Effector memory CD8-positive, alpha-beta T cell (primary cell): ENCODE results near the gene C2CD4C.

Source experiments
- ATAC-seq: fragments of 150-1000 bp; cut with Tn5 transposase; replicated peaks from 2 replicates; pipeline ENCODE4 v1.10.0; 2021; ENCODE audit warnings: mild to moderate bottlenecking, moderate library complexity
- DNase-seq, 3 experiments: peaks; one replicate each; pipeline ENCODE4 v3.0.0; 2021
- H3K27ac Mint-ChIP-seq, 2 donors: one replicate each; pipeline ENCODE4 v1.8.0; 2022; ENCODE audit warnings: mild to moderate bottlenecking in 2 of 2, mixed read lengths in 2 of 2, moderate library complexity in 2 of 2
- H3K27me3 Mint-ChIP-seq, 2 donors: one replicate each; pipeline ENCODE4 v1.8.0; 2022; ENCODE audit warnings: mixed read lengths in 2 of 2
- H3K36me3 Mint-ChIP-seq: one replicate; pipeline ENCODE4 v1.8.0; 2022; ENCODE audit warnings: mild to moderate bottlenecking, moderate library complexity, mixed read lengths; ENCODE audit not compliant: insufficient read depth
- H3K4me1 Mint-ChIP-seq, 2 donors: one replicate each; pipeline ENCODE4 v1.8.0; 2022; ENCODE audit warnings: low read depth in 2 of 2, mixed read lengths in 2 of 2
- H3K4me3 Mint-ChIP-seq, 2 donors: one replicate each; pipeline ENCODE4 v1.8.0; 2022; ENCODE audit warnings: mild to moderate bottlenecking in 2 of 2, mixed read lengths in 2 of 2, moderate library complexity in 2 of 2
- H3K9me3 Mint-ChIP-seq, 2 donors: one replicate each; pipeline ENCODE4 v1.8.0; 2022; ENCODE audit warnings: mixed read lengths in 2 of 2

Gene C2CD4C

GRCh38 chr19:373391-374182 lies 35.4 kb downstream of the C2CD4C start:
- no peaks in the 10 kb centered on the region for H3K9me3 Mint-ChIP-seq
- no peak for ATAC-seq
- DNase-seq = no peak
- peaks cover 44 to 82% of the 10 kb centered on the region in 2 donors for H3K27me3 Mint-ChIP-seq
- H3K4me1 Mint-ChIP-seq = peaks cover 0 to 5% of the 10 kb centered on the region in 2 donors
- H3K36me3 Mint-ChIP-seq = peaks cover 4% of the 10 kb centered on the region
- H3K4me3 Mint-ChIP-seq = no peak overlapping the region
- H3K27ac Mint-ChIP-seq = no peak overlapping the region

DNA sequence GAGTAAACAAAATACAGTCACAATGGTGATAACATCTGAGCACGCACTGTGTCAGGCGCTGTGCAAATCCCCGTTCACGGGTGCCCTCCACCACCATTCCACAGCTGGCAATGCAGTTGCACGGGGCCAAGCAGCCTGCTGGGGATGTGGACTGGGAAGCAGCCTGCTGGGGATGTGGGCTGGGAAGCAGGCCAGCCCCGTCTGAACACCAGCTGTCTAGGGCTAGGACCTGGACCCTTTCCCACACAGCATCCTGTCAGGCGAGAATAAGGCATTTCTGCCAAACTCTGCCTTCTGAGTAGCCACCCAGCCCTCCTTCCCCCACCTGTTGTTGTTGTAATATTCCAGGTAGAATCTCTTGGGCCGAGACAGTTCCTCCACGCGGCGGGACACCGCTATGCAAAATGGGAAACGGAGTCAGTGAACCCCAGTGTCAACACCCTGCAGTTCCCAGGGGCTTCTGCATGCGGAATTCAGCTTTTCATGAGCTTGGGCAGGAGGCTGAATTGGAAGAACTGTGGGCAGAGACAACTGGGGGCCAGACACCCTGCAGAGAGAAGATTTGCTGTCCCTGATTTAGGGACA lies 36.5 kb downstream of the C2CD4C start:
- DNase-seq (no peak), ATAC-seq (no peak)
- Mint-ChIP-seq H3K27ac (no peak overlapping the region), H3K4me3 (no peak overlapping the region), H3K27me3 (peaks cover 51 to 84% of the 10 kb centered on the region in 2 donors), H3K36me3 (peaks cover under 1% of the 10 kb centered on the region), H3K9me3 (no peaks in the 10 kb centered on the region), H3K4me1 (peaks cover 0 to 3% of the 10 kb centered on the region in 2 donors)

DNA sequence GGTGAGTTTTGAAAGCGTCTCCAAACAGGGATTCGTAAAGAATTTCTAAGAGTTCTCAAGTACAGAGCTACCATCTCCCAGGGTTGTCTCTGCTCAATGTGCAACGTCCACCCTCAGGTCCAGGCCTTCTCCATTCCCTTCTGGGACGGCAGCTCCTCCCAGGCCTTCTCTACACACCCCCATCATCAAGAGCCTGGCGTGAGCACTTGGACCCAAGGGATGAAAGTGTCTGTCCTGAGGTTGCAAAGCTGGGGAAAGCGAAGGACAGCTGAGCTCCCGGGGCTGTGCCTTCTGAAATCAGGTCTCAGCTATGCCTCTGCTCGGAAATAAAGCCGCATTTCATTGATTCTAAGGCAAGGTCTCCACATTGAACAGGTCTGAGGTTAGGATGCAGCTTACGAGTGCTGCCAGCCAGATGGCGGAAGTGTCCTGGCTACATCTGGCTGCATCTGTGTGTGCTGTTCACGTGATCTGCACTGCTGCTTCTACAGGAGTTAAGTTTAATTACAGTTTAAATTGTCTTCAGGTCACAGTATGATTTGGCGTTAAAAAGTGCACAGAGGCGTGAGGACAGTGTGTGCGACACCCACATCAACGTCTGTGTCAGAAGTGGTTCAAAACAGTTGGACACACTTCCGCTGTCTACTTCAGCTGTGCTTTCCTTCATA lies 37.3 kb downstream of the C2CD4C start:
- Mint-ChIP-seq H3K4me3 (no peak overlapping the region), H3K4me1 (peaks cover 0 to 3% of the 10 kb centered on the region in 2 donors), H3K27me3 (peaks cover 58 to 92% of the 10 kb centered on the region in 2 donors), H3K27ac (no peak overlapping the region), H3K9me3 (no peaks in the 10 kb centered on the region), H3K36me3 (no peaks in the 10 kb centered on the region)
- peak; percentile 22 for ATAC-seq
- no peak for DNase-seq

- Mint-ChIP-seq H3K27me3 (peaks cover 61 to 95% of the 10 kb centered on the region in 2 donors), H3K27ac (no peak overlapping the region), H3K36me3 (no peaks in the 10 kb centered on the region), H3K4me3 (no peak overlapping the region), H3K9me3 (no peaks in the 10 kb centered on the region), H3K4me1 (peaks cover 0 to 3% of the 10 kb centered on the region in 2 donors)
- DNase-seq = no peak
- ATAC-seq = no peak
Observed at GRCh38 chr19:370641-371330, 38.2 kb downstream of the C2CD4C start.

DNA sequence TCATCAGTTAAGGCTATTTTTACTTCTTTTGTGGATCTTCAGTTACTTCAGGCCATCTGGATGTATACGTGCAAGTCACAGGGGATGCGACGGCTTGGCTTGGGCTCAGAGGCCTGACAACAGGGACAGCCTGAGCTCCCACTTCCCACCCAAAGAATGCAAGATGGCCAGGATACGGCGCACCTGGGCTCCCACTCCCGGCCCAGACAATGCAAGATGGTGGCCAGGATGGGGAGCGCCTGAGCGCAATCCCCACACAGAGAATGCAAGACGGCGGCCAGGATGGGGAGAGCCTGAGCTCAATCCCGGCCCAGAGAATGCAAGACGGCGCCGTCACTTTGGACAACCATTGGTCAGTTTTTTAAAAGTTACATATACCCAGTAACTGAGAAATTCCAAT lies 39.1 kb downstream of the C2CD4C start:
- DNase-seq (no peak), ATAC-seq (no peak)
- H3K9me3 Mint-ChIP-seq = no peaks in the 10 kb centered on the region
- H3K36me3 Mint-ChIP-seq = no peaks in the 10 kb centered on the region
- no peak overlapping the region for H3K27ac Mint-ChIP-seq
- peaks cover 0 to 3% of the 10 kb centered on the region in 2 donors for H3K4me1 Mint-ChIP-seq
- H3K4me3 Mint-ChIP-seq = no peak overlapping the region
- H3K27me3 Mint-ChIP-seq = peaks cover 57 to 90% of the 10 kb centered on the region in 2 donors

DNA sequence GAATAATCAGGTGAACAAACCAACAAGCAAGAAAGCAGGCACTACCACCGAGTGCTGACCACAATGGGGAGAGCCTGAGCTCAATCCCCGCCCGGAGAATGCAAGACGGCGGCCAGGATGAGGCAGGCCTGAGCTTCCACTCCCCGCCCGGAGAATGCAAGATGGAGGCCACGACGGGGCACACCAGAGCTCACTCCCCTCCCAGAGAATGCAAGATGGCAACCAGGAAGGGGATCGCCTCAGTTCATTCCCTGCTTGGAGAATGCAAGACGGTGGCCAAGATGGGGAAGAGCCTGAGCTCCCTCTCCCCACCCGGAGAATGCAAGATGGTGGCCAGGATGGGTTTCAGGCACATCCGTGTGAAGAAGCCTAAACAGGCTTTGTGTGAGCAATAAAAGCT lies 39.7 kb downstream of the C2CD4C start:
- Mint-ChIP-seq H3K27me3 (peaks cover 57 to 84% of the 10 kb centered on the region in 2 donors), H3K27ac (peak overlapping the region in 1 of 2 donors; percentile 70), H3K36me3 (no peaks in the 10 kb centered on the region), H3K4me3 (no peak overlapping the region), H3K9me3 (no peaks in the 10 kb centered on the region), H3K4me1 (peaks cover 0 to 3% of the 10 kb centered on the region in 2 donors)
- ATAC-seq = no peak
- no peak for DNase-seq

- H3K4me3 Mint-ChIP-seq = no peak overlapping the region
- H3K27ac Mint-ChIP-seq = peak overlapping the region in 1 of 2 donors; percentile 70
- no peak for ATAC-seq
- H3K36me3 Mint-ChIP-seq = no peaks in the 10 kb centered on the region
- no peaks in the 10 kb centered on the region for H3K9me3 Mint-ChIP-seq
- DNase-seq = no peak
- peaks cover 0 to 3% of the 10 kb centered on the region in 2 donors for H3K4me1 Mint-ChIP-seq
- peaks cover 57 to 78% of the 10 kb centered on the region in 2 donors for H3K27me3 Mint-ChIP-seq
Observed at GRCh38 chr19:368630-369024, 40.3 kb downstream of the C2CD4C start.

DNA sequence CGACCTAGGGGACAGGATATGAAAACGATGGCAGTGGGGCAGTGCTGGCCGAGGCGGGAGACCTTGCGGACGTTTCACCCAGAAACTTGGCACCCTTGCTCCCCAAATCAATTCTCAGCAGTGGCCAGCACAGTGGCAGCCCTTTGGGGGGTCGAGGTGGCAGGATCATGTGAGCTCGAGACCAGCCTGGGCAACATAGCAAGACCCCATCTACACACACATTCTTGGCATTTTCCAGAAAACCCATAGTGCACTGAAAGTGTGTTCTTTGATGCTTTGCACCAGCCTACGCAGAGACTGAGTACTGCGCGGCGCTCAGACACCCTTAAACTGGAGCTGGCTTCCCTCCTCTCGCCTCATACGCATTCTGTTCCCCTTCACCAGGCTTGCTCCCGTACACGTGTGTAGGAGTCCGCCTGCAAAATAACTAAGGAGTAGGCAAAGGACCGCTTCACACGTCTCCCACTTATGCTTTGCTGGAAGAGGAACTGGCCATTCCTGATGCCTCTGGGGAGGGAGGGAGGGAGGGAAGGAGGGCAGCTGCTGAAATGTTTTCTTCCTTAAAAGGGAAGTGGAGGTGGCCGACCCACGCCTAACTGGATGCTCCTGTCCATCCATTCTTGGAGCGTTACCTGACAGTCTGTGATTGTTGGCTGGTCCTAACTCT lies 40.9 kb downstream of the C2CD4C start:
- H3K4me1 Mint-ChIP-seq = peaks cover 0 to 3% of the 10 kb centered on the region in 2 donors
- DNase-seq = no peak
- H3K27me3 Mint-ChIP-seq = peaks cover 51 to 73% of the 10 kb centered on the region in 2 donors
- no peak overlapping the region for H3K4me3 Mint-ChIP-seq
- no peaks in the 10 kb centered on the region for H3K9me3 Mint-ChIP-seq
- H3K27ac Mint-ChIP-seq = no peak overlapping the region
- no peak for ATAC-seq
- H3K36me3 Mint-ChIP-seq = no peaks in the 10 kb centered on the region

DNA sequence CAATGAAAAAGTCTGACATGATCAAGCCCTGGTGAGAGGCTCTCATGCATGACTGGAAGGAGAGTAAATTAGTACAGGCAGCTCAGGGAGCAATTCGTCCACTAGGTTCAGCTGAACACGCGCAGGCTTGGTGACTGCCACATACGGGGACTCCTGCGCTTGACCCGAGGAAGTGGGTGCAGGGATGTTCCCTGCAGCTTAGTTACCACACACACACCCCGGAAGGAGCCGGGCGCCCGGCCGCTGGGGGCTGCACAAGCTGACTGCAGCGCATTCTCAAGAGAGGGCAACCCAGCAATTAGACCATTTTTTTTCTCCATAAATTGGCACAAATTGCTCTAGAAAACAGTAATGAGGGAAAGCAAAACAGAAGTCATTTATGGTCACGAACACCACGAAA lies 41.4 kb downstream of the C2CD4C start:
- no peak overlapping the region for H3K4me3 Mint-ChIP-seq
- no peaks in the 10 kb centered on the region for H3K36me3 Mint-ChIP-seq
- ATAC-seq (no peak), DNase-seq (no peak)
- H3K4me1 Mint-ChIP-seq = peaks cover 0 to 3% of the 10 kb centered on the region in 2 donors
- no peak overlapping the region for H3K27ac Mint-ChIP-seq
- H3K9me3 Mint-ChIP-seq = no peaks in the 10 kb centered on the region
- peaks cover 52 to 73% of the 10 kb centered on the region in 2 donors for H3K27me3 Mint-ChIP-seq

- peaks cover 50 to 72% of the 10 kb centered on the region in 2 donors for H3K27me3 Mint-ChIP-seq
- no peak overlapping the region for H3K4me3 Mint-ChIP-seq
- no peak overlapping the region for H3K27ac Mint-ChIP-seq
- no peaks in the 10 kb centered on the region for H3K36me3 Mint-ChIP-seq
- ATAC-seq = no peak
- DNase-seq = no peak
- no peaks in the 10 kb centered on the region for H3K9me3 Mint-ChIP-seq
- H3K4me1 Mint-ChIP-seq = peaks cover 0 to 3% of the 10 kb centered on the region in 2 donors
Observed at GRCh38 chr19:366951-367350, 42.0 kb downstream of the C2CD4C start.

DNA sequence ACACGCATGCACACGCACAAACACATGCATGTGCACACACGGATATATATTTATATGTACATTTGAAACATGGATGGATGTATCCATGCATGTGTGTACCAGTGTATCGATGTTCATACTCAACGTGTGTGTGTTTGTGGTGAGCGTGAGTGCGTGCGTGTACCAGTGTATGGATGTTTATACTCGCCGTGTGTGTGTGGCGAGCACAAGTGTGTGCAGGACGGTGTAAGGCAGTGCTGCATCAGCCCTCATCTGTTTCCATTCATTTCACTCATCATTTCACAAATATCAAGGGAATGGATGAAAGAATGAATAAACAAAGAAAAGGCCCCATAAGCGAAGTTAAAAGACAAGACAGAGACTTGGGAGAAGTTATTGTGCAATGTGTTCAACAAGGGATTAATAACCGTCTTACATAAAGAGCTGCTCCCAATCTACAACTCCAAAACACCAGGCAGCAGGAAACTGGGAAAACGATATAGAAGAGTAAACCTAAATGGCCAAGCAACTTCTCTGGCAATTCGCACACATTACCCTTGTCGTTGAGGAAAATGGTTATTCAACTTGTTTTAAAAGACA lies 42.7 kb downstream of the C2CD4C start:
- DNase-seq (no peak), ATAC-seq (no peak)
- H3K27me3 Mint-ChIP-seq = peaks cover 43 to 66% of the 10 kb centered on the region in 2 donors
- H3K4me1 Mint-ChIP-seq = no peaks in the 10 kb centered on the region
- no peaks in the 10 kb centered on the region for H3K9me3 Mint-ChIP-seq
- H3K36me3 Mint-ChIP-seq = no peaks in the 10 kb centered on the region
- H3K27ac Mint-ChIP-seq = no peak overlapping the region
- no peak overlapping the region for H3K4me3 Mint-ChIP-seq

DNA sequence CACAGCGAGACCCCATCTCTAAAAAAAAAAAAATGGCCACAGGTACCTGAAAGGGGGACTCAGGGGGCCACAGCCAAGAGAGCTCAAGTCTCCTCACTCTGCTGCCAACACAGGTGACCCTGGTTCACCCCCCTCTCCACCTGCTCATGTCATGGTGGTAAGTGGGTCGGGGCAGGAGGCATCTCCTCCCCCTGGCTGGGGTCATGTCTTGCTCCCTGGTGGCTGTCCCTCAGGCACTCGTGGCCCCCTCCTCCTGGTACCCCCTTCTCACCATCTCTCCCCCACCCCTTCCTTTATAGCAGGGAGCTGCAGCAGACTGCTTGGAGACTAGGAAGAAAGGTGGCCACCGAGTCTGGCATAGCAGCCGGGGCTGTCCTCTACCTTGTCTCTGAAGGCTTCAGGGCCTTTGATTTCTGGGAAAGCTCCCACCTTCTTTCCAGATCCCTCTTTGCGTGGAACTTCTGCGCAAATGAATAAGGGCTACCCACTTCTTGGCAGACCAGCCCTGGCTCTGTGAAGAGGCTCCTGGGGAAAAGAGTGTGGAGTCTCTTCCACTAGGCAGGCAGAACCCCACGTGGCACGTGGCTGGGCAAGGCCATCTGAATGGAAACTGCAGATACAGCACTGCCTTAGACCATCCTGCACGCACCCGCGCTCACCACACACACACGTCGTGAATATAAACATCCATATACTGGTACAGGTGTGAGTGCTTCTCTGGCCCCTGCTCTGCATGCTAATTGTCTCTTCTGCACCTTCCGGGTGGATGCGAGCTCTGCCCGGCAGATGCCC lies 44.3 kb downstream of the C2CD4C start:
- Mint-ChIP-seq H3K4me1 (no peaks in the 10 kb centered on the region), H3K36me3 (no peaks in the 10 kb centered on the region), H3K27me3 (peaks cover 35 to 52% of the 10 kb centered on the region in 2 donors), H3K4me3 (no peak overlapping the region), H3K9me3 (no peaks in the 10 kb centered on the region), H3K27ac (no peak overlapping the region)
- no peak for DNase-seq
- ATAC-seq = no peak
